PC-9 (cell line): ENCODE results near the gene VWA5A.

Experiments
- EZH2 ChIP-seq: fragments of 200-600 bp; sonication (generic); IDR thresholded peaks from 2 replicates; pipeline ENCODE4 v1.8.0; 2017; ENCODE audit warnings: antibody characterized with exemption, low read depth
- TF ChIP-seq, protein P1 (sequence below): fragments of 200-600 bp; sonication (generic); conservative IDR thresholded peaks from 2 replicates; pipeline ENCODE4 v1.6.1; 2017; ENCODE audit warnings: mixed run types, antibody characterized with exemption, mild to moderate bottlenecking, moderate library complexity

DNA sequence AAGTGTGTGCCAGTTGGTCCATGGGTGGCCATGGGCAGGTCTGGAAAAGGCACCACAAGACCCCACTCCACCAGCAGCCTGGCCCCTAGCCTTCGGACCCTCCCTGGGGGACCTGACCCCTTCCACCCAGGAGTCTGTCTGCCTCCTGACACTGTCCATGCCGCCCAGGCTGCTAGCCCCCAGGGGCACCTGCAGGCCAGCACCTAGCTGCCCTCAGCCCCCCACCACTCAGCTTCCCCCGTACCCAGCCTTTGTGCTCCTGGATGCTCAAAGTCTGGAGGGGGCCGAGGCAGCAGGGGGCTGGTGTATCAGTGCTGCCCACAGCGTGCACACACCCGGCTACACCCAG lies 39.8 kb upstream of the VWA5A start:
- TF ChIP-seq, protein P1, sequence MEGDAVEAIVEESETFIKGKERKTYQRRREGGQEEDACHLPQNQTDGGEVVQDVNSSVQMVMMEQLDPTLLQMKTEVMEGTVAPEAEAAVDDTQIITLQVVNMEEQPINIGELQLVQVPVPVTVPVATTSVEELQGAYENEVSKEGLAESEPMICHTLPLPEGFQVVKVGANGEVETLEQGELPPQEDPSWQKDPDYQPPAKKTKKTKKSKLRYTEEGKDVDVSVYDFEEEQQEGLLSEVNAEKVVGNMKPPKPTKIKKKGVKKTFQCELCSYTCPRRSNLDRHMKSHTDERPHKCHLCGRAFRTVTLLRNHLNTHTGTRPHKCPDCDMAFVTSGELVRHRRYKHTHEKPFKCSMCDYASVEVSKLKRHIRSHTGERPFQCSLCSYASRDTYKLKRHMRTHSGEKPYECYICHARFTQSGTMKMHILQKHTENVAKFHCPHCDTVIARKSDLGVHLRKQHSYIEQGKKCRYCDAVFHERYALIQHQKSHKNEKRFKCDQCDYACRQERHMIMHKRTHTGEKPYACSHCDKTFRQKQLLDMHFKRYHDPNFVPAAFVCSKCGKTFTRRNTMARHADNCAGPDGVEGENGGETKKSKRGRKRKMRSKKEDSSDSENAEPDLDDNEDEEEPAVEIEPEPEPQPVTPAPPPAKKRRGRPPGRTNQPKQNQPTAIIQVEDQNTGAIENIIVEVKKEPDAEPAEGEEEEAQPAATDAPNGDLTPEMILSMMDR: no peak
- no peak for TF ChIP-seq EZH2
